ENCODE measurements around the gene ABITRAM.
"Not testable (repeated sequence)": the region's sequence is repeated elsewhere in the genome, so short reads cannot be mapped to it uniquely, and the experiment has no call there.

Gene ABITRAM

DNA sequence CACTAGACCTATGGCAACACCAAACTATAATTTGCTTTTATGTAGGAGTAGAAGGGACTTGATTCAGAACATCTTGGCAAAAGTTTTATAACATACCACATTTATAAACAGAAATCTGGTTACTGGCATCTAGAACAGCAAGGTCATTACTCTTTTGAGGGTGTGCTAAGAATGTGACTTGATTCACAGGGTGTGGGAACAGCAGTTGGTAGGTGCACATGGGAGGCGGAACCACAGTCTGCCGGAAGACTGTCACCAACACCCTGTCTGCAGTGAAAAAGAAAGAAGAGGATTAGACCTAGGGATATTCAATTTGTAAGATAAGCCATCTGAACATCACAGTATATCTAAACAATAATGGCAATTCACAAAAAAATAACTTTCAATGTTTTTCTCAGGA lies 23.3 kb upstream of the ABITRAM start:
- no peak for DNase-seq (ENCODE audit: low read depth)
- TF ChIP-seq, protein P1, sequence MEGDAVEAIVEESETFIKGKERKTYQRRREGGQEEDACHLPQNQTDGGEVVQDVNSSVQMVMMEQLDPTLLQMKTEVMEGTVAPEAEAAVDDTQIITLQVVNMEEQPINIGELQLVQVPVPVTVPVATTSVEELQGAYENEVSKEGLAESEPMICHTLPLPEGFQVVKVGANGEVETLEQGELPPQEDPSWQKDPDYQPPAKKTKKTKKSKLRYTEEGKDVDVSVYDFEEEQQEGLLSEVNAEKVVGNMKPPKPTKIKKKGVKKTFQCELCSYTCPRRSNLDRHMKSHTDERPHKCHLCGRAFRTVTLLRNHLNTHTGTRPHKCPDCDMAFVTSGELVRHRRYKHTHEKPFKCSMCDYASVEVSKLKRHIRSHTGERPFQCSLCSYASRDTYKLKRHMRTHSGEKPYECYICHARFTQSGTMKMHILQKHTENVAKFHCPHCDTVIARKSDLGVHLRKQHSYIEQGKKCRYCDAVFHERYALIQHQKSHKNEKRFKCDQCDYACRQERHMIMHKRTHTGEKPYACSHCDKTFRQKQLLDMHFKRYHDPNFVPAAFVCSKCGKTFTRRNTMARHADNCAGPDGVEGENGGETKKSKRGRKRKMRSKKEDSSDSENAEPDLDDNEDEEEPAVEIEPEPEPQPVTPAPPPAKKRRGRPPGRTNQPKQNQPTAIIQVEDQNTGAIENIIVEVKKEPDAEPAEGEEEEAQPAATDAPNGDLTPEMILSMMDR (conservative IDR thresholded peaks at IDR 0.05; ENCODE audit: low read depth, low read length): no peak
- H3K4me3 ChIP-seq (ENCODE audit: low read length): no peak overlapping the region

DNA sequence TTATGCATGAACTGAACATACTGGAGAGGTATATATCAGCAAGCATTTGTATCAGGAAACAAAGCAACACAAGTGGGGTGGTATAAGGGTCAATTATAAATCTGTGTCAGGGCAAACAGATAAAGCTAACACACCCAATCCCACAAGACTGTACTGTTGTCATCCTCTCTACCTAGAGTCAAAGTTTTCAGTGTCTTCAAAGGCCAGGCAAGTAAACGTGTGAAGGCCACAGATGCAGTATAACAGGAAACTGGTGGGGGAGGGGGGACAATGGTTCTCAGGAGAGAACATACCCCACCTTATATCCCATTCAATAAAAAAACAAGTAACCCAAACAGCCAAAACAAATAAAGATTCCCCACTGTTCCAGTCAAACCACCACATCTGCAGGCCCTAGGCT lies 22.4 kb upstream of the ABITRAM start:
- no peak for DNase-seq (ENCODE audit: low read depth)
- H3K4me3 ChIP-seq (ENCODE audit: low read length): no peak overlapping the region
- TF ChIP-seq, protein P1 (conservative IDR thresholded peaks at IDR 0.05; ENCODE audit: low read depth, low read length): no peak

GRCh38 chr9:108913391-108913790 lies 20.8 kb upstream of the ABITRAM start:
- no peak overlapping the region for H3K4me3 ChIP-seq (ENCODE audit: low read length)
- TF ChIP-seq, protein P1 (conservative IDR thresholded peaks at IDR 0.05; ENCODE audit: low read depth, low read length): no peak
- no peak for DNase-seq (ENCODE audit: low read depth)

- TF ChIP-seq, protein P1 (conservative IDR thresholded peaks at IDR 0.05; ENCODE audit: low read depth, low read length): no peak
- H3K4me3 ChIP-seq (ENCODE audit: low read length): no peak overlapping the region
- DNase-seq (ENCODE audit: low read depth): no peak
These were observed 14.7 kb upstream of the ABITRAM start for GRCh38 chr9:108919517-108919916.

- DNase-seq (ENCODE audit: low read depth); H3K4me3 ChIP-seq (ENCODE audit: low read length): not testable (repeated sequence)
These were observed 13.8 kb upstream of the ABITRAM start for GRCh38 chr9:108920401-108920800.

- no peak overlapping the region for H3K4me3 ChIP-seq (ENCODE audit: low read length)
- DNase-seq (ENCODE audit: low read depth): no peak
- TF ChIP-seq, protein P1 (conservative IDR thresholded peaks at IDR 0.05; ENCODE audit: low read depth, low read length): no peak
These were observed 13.0 kb upstream of the ABITRAM start for GRCh38 chr9:108921200-108921599.

DNA sequence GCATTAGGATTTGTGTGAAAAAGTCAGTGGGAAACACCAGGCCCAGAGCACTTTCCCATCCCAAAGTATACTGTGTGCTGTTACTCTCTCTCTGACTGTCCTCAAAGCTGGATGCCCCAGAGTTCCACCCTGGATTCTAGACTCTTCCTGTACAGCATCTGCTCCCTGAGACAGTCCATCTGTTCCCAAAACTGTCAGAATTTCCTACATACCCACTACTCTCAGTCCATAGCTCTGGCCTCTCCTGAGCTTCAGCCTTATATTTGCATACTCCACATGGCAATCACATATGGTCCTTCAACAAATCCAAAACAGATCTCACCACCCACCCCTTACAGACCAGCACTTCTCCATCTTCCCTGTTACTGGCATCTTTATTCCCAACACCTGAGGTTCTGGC lies 9.7 kb upstream of the ABITRAM start:
- no peak overlapping the region for H3K4me3 ChIP-seq (ENCODE audit: low read length)
- no peak for DNase-seq (ENCODE audit: low read depth)
- TF ChIP-seq, protein P1 (conservative IDR thresholded peaks at IDR 0.05; ENCODE audit: low read depth, low read length): no peak

GRCh38 chr9:108928386-108928785 lies 5.8 kb upstream of the ABITRAM start:
- TF ChIP-seq, protein P1 (conservative IDR thresholded peaks at IDR 0.05; ENCODE audit: low read depth, low read length): no peak
- no peak for DNase-seq (ENCODE audit: low read depth)
- H3K4me3 ChIP-seq (ENCODE audit: low read length): no peak overlapping the region
